Transverse colon (tissue), 4 donors: ENCODE measurements around the gene MMEL1. TPM values are rescaled to one million over a fixed set of nuclear protein-coding genes. Genes with fewer than 3 reads are reported as not detected.

ENCODE experiments used
- DNase-seq: peaks from one replicate; pipeline ENCODE4 v3.0.0-alpha.2; 2019
- H3K27ac ChIP-seq, 4 donors: fragments of 200-600 bp; sonication (generic); 2 replicates each; pipeline ENCODE4 v1.5.1; 2016 to 2018; ENCODE audit warnings: inconsistent platforms in 4 of 4
- H3K27me3 ChIP-seq: fragments of 200-600 bp; sonication (generic); 2 replicates; pipeline ENCODE4 v1.5.1; 2017; ENCODE audit warnings: inconsistent platforms
- H3K36me3 ChIP-seq, 4 donors: fragments of 200-600 bp; sonication (generic); 2 replicates each; pipeline ENCODE4 v1.5.1; 2017 to 2019; ENCODE audit warnings: inconsistent platforms in 4 of 4
- H3K4me1 ChIP-seq, 4 donors: fragments of 200-600 bp; sonication (generic); 2 replicates each; pipeline ENCODE4 v1.5.1; 2017 to 2020; ENCODE audit warnings: inconsistent platforms in 4 of 4
- H3K4me3 ChIP-seq, 4 donors: fragments of 200-600 bp; sonication (generic); 1 replicate in 1 of 4; 2 replicates in 3 of 4; pipeline versions ENCODE4 v1.5.1 to v1.6.1; 2017 to 2019; ENCODE audit warnings: inconsistent platforms in 4 of 4
- H3K9me3 ChIP-seq, 2 donors: fragments of 200-600 bp; sonication (generic); 2 replicates each; pipeline ENCODE4 v1.5.1; 2017 to 2019; ENCODE audit warnings: inconsistent platforms in 2 of 2
- CTCF ChIP-seq, 5 experiments: fragments of 200-600 bp in 3 of 5; fragments of 450-650 bp in 2 of 5; sonication (generic) in 3 of 5; IDR thresholded peaks; 1 replicate in 2 of 5; 2 replicates in 3 of 5; pipeline ENCODE4 v1.5.1; 2016 to 2017; ENCODE audit warnings: antibody characterized with exemption in 5 of 5, inconsistent platforms in 3 of 5, mild to moderate bottlenecking in 2 of 5, moderate library complexity in 1 of 5
- EP300 ChIP-seq: sonication (generic); formaldehyde crosslinking; IDR thresholded peaks from one replicate; pipeline ENCODE4 v1.6.1; 2017; ENCODE audit warnings: antibody characterized with exemption, low read depth
- POLR2A ChIP-seq: fragments of 450-650 bp; IDR thresholded peaks from one replicate; pipeline ENCODE4 v1.6.1; 2016; ENCODE audit warnings: antibody characterized with exemption, mild to moderate bottlenecking, moderate library complexity
- POLR2AphosphoS5 ChIP-seq, 3 donors: sonication (generic); formaldehyde crosslinking; IDR thresholded peaks; one replicate each; pipeline ENCODE4 v1.6.1; 2016; ENCODE audit warnings: antibody characterized with exemption in 3 of 3
- WGBS, 2 donors: methylation state at CpG; one replicate each; pipeline ENCODE4 v1.1.5; 2018; ENCODE audit warnings: low coverage in 1 of 2; 5-methylcytosine and 5-hydroxymethylcytosine counted together
- in situ Hi-C, 4 donors: fragments of 200-750 bp; cut with MboI; loops; one replicate each; pipeline versions ENCODE4 v1.15.0 to v1.15.1; 2017; ENCODE audit warnings: low sequenced_read_pairs in 3 of 4, low pct_ligation_motif_present in 1 of 4, low pct_unique_long_range_greater_than_20kb in 1 of 4
- intact Hi-C: fragments of 100-400 bp; cut with DNase I; formaldehyde crosslinking; loops from one replicate; pipeline ENCODE4 v1.15.1; 2023; ENCODE audit warnings: low total_unique reads
- total RNA-seq, 4 donors: library from RNA; depleted of rRNA; stranded (reverse); fragments of >200 nt; gene quantifications; one replicate each; pipeline ENCODE4 v1.1.0, GENCODE V29; 2016

Gene MMEL1
- total RNA-seq, 4 donors from 2014 or later, result 10.5 to 16.7 (median 12.4) TPM; not detected in 1

- no peaks in the 10 kb centered on the region for H3K9me3 ChIP-seq
- no peak for DNase-seq
- WGBS, 2 donors, result 77% methylated on average over 34 of the region's 36 CpGs; no CpG with 5 or more reads in 1 of the 2 donors
- peaks cover 0 to 8% (median 2%) of the 10 kb centered on the region in 4 donors for H3K4me1 ChIP-seq
- in situ Hi-C loops, result no loop called here
- TF ChIP-seq EP300, result no peak
- no peak for TF ChIP-seq POLR2A
- TF ChIP-seq POLR2AphosphoS5 (IDR thresholded peaks at IDR 0.05), result no peak
- TF ChIP-seq CTCF (IDR thresholded peaks at IDR 0.05), result no peak
- intact Hi-C loops, result no loop called here
- H3K27me3 ChIP-seq, result peaks cover 8% of the 10 kb centered on the region
- H3K27ac ChIP-seq, result no peak overlapping the region
- H3K36me3 ChIP-seq, result no peaks in the 10 kb centered on the region
- H3K4me3 ChIP-seq, result no peak overlapping the region
Measured at GRCh38 chr1:2606881-2607621, 25.8 kb downstream of the MMEL1 start.

- in situ Hi-C loops, result no loop called here
- WGBS, 2 donors, result 88% methylated on average over 8 of the region's 15 CpGs; no CpG with 5 or more reads in 1 of the 2 donors
- H3K4me1 ChIP-seq, result peaks cover 0 to 7% (median 2%) of the 10 kb centered on the region in 4 donors
- intact Hi-C loops, result no loop called here
- H3K4me3 ChIP-seq, result no peak overlapping the region
- H3K36me3 ChIP-seq, result no peaks in the 10 kb centered on the region
- TF ChIP-seq POLR2AphosphoS5 (IDR thresholded peaks at IDR 0.05) (no peak), CTCF (IDR thresholded peaks at IDR 0.05) (no peak), EP300 (no peak), POLR2A (no peak)
- H3K27ac ChIP-seq, result no peak overlapping the region
- no peaks in the 10 kb centered on the region for H3K9me3 ChIP-seq
- H3K27me3 ChIP-seq, result peaks cover 8% of the 10 kb centered on the region
- DNase-seq, result no peak
Measured at GRCh38 chr1:2606396-2606880, 26.4 kb downstream of the MMEL1 start.

- H3K27ac ChIP-seq, result no peak overlapping the region
- TF ChIP-seq CTCF (IDR thresholded peaks at IDR 0.05), result no peak
- TF ChIP-seq EP300, result no peak
- no peak for TF ChIP-seq POLR2AphosphoS5 (IDR thresholded peaks at IDR 0.05)
- no peak for TF ChIP-seq POLR2A
- peaks cover 8% of the 10 kb centered on the region for H3K27me3 ChIP-seq
- no peaks in the 10 kb centered on the region for H3K9me3 ChIP-seq
- H3K4me3 ChIP-seq, result no peak overlapping the region
- 79% methylated on average over 35 of the region's 48 CpGs; no CpG with 5 or more reads in 1 of the 2 donors for WGBS, 2 donors
- no peaks in the 10 kb centered on the region for H3K36me3 ChIP-seq
- in situ Hi-C loops, result no loop called here
- peaks cover 0 to under 1% (median 0%) of the 10 kb centered on the region in 4 donors for H3K4me1 ChIP-seq
- no peak for DNase-seq
- intact Hi-C loops, result no loop called here
Measured at GRCh38 chr1:2605509-2606395, 27.1 kb downstream of the MMEL1 start.
